22Rv1 (cell line): ENCODE measurements around the gene FAM200C.

Experiments used
- H3K27ac ChIP-seq: fragments of 450-650 bp; 2 replicates; pipeline ENCODE4 v1.5.1; 2017
- CTCF ChIP-seq: fragments of 450-650 bp; IDR thresholded peaks from 2 replicates; pipeline ENCODE4 v1.5.1; 2017; ENCODE audit warnings: mild to moderate bottlenecking
- ZFX ChIP-seq: fragments of 450-650 bp; IDR thresholded peaks from 2 replicates; pipeline ENCODE4 v1.6.1; 2017; ENCODE audit warnings: antibody characterized with exemption, borderline replicate concordance

The FAM200C gene

GRCh38 chr5:160399402-160400353 is at the start of gene FAM200C:
Gene FAM200C (minus strand): TSS chr5:160400054. CDS start chr5:160395490, 4,564 bp downstream.
- no peak for TF ChIP-seq CTCF
- no peak for TF ChIP-seq ZFX

GRCh38 chr5:160449458-160449857 is 49.6 kb upstream of the FAM200C start:
- no peak overlapping the region for H3K27ac ChIP-seq
- no peak for TF ChIP-seq CTCF
- no peak for TF ChIP-seq ZFX

More at GRCh38 chr5:160399402-160400353, at the start of gene FAM200C:
- peak within 1 kb of the TSS; percentile 90 for H3K27ac ChIP-seq

- TF ChIP-seq CTCF (no peak), ZFX (no peak)
- no peak overlapping the region for H3K27ac ChIP-seq
Observed at GRCh38 chr5:160448886-160449285, 49.0 kb upstream of the FAM200C start.

- no peak for TF ChIP-seq CTCF
- TF ChIP-seq ZFX = no peak
- H3K27ac ChIP-seq = no peak overlapping the region
Observed at GRCh38 chr5:160445751-160446150, 45.9 kb upstream of the FAM200C start.

- TF ChIP-seq ZFX (no peak), CTCF (no peak)
Observed at GRCh38 chr5:160445132-160445531, 45.3 kb upstream of the FAM200C start.

GRCh38 chr5:160444407-160444806 is 44.6 kb upstream of the FAM200C start:
- H3K27ac ChIP-seq = no peak overlapping the region
- TF ChIP-seq ZFX (no peak), CTCF (no peak)

More at GRCh38 chr5:160445132-160445531, 45.3 kb upstream of the FAM200C start:
- H3K27ac ChIP-seq = no peak overlapping the region

- H3K27ac ChIP-seq = no peak overlapping the region
- TF ChIP-seq CTCF (no peak), ZFX (no peak)
Observed at GRCh38 chr5:160442824-160443431, 43.1 kb upstream of the FAM200C start.
